HG03103 (cell line): Measurements from ENCODE around the gene LPCAT1.
"Not testable (repeated sequence)": the region's sequence is repeated elsewhere in the genome, so short reads cannot be mapped to it uniquely, and the experiment has no call there.

Source experiments
- ATAC-seq: cut with Tn5 transposase; IDR thresholded peaks from one replicate; pipeline ENCODE4 v1.9.1; 2021; ENCODE audit warnings: low read depth; ENCODE audit not compliant: unreplicated experiment

The LPCAT1 gene

DNA sequence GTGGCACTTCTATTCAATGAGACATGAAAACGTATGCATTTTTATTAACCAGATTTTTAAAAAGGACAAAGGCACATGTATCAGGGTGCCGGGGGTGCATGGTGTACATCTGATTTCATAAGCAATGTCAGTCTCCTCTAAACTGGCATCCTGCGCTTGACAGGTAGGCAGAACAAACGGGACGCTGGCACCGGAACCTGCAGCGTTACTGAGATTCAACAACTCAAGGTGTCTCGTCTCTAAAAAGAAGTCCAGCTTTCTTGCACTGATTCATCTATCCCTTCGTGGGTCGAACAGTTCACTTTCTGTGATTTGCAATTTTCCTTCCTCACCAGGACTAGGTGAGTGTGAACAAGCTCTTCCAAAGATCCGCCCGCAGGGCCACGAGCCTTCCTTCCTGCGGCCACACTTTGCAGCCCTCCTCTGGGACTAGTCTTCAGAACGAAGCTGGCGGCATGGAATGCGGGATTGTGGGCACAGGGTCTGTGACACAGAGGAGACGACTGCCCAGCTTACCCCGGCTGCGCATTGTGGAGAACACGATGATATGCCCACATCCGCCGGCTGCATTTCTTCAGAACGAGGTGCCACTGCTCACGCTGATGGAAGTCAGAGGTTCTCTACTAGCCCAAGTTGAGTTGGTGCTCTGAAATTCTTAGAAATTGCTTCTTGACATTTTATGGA lies 85.7 kb downstream of the LPCAT1 start:
- ATAC-seq = no peak

DNA sequence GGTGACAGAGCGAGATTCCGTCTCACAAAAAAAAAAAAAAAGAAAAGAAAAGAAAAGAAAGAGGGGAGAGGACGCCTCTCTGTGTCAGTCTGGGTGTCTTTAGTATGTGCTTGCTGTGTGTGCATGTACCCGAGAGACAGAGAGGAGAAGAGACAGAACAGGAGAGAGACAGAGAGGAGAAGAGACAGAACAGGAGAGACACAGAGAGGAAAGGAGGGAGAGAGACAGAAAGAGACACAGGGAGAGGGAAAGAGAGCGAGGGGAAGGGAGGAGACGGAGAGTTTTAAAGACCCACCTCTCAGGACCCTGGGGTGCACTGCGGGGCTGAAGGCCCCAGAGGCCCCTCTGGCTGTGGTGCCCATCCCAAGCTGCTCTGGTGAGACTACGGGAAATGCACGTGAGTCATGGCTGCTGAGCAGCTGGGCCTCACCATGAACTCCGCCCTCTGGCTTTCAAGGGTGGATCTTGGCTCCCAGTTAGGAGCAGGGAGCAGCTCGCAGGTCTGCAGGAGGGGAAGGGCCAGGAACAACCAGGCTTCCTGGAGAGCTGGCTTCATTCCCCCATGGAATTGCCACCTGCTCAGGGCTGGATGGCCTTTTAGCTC lies 86.4 kb downstream of the LPCAT1 start:
- no peak for ATAC-seq

DNA sequence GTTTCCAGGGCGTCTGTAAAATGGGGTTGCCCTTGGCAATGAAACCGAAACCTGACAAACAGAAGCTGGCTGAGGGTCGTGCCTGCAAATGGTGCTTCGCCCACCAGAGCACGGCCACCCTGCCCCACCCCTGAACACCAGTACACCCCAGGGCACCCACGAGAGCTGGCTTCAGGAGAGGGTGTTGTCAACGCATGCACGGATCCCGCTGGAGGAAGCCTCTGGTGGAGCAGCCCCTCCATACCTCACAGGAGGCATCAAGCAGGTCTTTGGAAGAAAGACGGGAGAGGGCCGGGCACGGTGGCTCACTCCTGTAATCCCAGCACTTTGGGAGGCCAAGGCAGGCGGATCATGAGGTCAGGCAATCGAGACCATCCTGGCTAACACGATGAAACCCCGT lies 87.1 kb downstream of the LPCAT1 start:
- ATAC-seq = no peak

DNA sequence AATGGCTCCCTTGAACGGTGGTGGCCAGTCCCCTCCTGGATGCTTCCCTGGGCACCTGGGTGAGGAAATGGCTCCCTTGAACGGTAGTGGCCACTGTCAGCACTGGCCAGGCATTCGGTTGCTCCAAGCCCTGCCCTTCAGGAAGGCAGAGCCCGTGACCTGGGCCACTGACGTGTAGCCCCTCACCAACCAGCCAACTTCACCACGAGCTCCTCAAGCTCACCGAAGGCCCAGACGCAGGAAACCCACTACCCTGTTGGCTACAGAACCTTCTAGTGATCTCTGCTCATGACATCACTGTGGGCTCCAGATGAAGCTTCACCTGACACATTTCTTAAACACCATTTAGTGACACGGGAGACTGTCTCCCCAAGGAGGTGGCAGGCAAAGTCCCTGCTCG lies 87.7 kb downstream of the LPCAT1 start:
- ATAC-seq = no peak

DNA sequence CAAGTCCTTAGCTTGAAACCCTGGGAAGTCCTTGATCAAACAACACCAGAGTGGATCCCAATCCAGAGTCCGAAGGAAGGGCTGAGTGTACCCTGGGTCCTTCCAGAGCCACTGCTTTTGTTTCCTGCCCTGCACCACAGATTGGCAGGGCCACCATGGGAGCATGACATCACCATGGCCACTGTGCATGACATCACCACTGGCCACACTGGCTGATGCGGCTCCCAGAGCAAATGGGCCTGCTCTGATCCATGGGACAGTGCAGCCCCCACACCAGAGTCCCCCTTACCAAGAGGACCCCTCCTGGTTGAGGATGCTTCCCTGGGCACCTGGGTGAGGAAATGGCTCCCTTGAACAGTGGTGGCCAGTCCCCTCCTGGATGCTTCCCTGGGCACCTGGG lies 88.4 kb downstream of the LPCAT1 start:
- ATAC-seq = no peak

DNA sequence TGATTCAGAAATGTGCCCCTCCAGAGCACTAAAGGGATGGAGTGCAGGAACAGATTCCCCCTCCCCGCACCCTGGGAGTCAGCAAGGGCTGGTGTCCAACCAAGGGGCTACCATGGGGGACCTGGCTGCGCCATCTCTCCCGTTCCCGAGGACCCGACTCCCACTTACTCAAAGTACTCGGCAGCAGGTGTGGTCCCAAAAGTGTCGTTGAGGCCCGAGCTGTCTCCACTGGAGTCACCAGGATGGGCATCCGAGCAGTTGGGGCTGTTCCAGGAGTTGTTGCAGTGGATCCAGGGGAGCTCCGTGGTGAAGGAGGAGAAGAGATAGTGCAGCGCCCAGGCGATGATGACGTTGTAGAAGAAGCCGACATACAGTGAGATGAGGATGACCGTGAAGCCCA lies 91.5 kb downstream of the LPCAT1 start:
- ATAC-seq = no peak

DNA sequence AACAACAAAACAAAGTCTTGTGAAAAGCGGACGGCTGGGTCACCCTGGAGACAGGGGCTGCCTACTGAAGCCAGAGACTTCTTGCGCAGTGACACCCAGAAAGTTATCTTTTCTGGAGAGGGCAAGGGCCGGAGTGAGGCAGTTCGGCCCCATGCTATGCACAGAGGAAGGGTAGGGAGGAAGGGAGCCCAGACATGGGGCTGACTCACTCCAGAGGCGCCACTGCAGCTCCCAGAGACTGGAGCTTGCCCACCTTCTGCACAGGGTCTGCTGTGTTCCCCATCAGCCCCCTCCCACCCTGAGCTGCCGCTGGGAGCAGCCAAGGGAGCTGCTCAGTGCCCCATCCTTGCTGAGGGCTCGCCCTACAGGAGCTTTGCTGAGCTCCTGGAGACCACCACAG lies 91.9 kb downstream of the LPCAT1 start:
- no peak for ATAC-seq

DNA sequence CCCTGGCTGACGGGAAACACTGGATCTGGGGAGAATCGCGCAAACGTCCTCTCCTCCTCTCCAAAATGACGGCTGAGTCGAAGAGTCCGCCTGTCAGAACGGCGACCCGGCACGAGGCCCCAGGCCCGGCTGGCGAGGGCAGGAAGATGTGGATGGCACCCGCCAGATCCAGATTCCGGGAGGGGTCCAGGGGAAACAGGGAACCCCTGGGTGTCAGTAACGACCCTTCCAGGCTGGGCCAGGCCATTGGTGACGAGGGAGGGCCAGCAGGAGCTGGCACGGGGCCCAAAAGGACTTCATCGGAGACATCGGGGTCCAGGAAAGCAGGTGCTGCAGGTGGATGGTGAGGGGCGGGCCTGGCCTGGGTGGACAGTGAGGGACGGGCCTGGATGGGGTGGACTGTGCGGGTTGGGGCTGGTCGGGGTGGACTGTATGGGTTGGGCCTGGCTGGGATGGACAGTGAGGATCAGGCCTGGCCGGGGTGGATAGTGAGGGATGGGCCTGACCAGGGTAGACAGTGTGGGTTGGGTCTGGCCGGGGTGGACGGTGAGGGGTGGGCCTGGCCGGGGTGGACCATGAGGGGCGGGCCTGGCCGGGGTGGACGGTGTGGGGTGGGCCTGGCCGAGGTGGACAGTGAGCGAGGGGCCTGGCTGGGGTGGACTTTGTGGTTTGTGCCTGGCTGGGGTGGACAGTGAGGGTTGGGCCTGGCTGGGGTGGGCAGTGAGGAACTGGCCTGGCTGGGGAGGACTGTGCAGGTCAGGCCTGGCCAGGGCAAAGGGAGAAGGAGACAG lies 92.5 kb downstream of the LPCAT1 start:
- ATAC-seq = no peak

DNA sequence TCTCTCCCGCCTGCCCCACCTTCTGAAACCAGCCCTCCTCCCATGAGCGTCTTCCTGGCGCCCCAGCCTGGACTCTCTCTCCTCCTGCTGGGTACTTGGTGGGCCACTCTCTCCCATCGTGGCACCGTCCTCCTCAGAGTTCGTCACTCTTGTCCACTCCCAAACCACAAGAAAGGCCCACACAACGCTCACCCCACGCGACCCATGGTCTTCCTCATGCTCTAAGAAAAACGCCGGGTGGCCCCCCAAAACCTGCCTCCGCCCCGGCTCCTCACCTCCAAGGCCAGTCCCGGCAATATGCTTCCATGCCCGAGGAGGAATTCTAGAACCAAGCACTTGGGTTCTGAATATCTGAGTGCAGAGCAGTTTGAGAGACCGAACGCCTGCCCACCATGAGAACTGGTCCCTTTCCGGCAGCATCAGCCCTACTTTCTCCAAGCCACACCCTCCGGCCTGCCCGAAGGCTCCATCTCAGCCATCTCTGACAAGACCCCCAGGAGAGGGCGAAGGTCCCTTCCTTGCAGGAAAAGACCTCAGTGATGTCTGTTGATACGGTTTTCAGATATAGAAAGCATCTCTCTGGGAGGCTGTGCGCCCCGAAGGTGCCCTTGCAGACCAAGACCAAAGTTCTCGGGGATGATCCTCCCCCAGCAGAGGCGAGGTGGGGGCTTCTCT lies 93.5 kb downstream of the LPCAT1 start:
- ATAC-seq = no peak

DNA sequence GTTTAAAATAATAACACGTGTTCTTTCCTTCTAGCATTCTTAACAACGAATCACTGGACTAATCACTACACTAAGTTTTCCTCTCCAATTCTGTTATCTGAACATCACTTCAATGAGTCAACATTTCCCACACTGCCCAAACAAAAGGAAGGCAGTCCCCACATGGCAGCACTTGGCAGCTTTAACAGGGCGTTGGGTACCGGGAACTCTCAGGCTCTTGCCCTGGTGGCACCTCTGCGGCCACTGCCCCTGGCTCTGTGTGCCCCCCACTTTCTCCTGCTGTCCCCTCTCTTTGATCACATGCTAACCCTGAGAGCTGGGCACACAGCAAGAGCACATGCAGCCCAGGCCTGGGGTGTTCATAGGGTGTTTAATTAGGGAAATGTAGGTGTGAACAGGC lies 94.3 kb downstream of the LPCAT1 start:
- ATAC-seq = no peak

DNA sequence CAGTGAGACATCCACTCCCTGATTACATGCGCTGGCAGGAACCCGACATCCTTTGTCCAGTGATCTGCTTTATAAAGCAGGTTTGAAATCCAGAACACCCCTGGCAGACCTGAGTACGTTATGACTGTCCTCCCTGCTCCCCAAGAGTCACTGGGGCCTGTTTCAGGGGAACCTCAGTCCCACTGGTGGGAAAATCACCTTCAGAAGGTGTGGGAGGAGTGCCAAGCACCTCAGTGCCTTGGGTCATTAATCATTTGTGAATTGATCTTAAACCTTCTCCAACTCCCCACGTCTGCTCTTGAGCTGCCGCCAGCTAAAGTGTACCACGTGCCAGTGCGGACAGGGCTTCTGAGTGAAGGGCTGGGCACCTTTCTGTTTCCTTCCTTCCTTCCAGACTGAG lies 94.7 kb downstream of the LPCAT1 start:
- no peak for ATAC-seq

DNA sequence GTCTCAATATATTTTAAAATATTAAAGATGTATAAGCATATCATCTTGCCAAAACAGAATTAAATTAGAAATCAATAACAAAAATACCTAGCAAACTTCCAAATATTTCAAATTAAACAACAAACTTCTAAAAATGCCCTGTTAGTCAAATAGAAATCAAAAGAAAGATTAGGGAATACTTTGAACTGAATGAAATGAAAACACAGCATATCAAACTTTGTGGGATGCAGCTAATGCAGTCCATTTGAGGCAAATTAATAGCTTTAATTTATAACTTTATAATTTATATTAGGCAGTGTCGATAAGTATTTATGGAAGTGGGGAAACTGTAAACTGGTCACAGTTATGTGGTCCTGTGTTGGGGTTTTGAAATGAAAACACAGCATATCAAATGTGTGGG lies 95.7 kb downstream of the LPCAT1 start:
- no peak for ATAC-seq

DNA sequence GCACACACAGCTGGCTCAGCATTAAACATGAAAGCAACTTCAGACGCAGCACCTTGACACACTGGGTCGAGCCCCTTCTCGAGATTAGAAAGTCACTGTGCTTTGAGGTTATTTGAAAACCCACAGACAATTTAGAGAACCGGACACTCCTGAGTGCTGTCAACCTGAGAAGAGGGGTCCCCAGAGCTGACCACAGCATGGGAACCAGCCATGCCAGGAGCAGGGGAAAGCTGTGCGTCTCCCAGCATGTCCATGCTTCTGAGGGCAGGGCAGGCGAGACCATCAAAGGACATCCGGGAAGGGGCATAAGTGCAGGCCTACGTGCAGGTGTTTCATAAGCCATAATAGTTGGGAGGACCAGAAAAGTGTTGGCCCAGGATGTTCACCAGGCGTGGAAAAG lies 99.0 kb downstream of the LPCAT1 start:
- ATAC-seq = no peak

DNA sequence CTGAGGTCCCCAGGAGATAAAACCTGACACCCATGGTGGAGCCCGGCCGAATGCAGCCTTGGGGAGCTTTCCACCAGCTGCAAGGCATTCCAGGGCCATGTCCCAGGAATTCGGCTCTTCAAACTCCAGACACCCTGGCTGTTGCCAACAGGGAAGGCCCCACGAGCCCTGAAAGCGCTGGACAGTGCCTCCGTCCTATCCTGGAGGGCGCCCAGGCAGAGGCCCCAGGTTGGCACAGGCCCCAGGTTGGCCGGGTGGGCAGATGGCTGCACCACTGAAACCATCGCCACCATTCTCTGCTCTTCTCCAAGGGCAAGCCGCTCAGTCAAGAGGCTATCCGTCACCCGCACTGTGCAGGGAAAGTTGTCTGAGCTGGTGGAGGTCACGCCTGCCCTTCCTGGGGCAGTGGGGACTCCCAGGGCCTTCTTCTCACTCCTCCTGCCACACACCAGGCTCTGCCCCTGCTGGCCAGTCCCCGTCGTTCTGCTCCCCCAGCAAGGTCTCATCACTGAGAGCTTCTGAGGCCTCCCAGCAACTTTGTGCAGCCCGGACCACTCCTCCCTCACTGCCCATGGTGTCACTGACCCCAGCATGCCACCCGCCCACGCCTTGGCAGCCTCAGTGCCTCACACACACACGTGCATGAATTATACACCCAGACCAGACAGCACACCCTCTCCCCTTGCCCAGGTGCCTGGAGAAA lies 99.7 kb downstream of the LPCAT1 start:
- ATAC-seq = no peak

DNA sequence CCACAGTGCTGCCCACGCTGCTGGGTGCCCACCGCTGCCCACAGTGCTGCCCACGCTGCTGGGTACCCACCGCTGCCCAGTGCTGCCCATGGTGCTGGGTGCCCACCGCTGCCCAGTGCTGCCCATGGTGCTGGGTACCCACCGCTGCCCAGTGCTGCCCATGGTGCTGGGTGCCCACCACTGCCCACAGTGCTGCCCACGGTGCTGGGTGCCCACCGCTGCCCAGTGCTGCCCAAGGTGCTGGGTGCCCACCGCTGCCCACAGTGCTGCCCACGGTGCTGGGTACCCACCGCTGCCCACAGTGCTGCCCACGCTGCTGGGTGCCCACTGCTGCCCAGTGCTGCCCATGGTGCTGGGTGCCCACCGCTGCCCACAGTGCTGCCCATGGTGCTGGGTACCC lies 101.2 kb downstream of the LPCAT1 start:
- not testable (repeated sequence) for ATAC-seq

DNA sequence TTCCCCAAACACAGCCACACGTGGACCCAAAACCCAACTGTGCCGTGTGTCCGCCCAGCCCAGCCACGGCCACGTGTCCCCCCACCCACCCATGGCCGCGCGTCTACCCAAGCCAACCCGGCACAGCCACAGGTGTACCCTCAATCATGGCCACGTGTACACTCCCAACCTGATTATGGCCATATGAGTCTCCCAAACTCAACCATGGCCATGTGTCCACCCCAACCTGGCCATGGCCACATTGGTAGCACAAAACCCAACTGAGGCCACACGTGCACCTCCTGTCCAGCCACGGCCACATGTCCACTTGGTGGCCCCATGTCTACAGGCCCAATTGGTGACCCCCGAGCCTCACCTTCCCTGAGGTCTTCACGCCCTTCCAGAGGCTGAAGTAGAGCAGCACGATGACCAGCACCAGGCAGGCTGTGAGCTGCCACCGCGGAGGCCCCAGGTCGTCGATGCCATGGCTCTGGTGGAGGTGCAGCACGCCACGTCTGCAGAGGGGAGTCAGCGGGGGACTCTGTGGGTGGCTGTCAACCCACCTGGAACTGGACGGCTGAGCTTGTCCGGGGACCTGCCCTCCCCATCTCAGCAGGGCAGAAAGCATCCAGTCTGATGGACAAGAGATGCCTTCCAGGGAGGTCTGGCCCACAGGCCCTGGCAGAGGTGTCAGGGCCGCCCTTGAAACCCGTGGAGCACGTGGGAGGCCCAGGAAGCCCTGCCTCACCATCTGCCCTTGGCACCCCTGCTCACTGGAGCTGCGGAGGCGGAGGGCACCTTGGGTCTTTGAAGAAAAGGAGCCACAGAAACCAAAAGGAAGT lies 102.0 kb downstream of the LPCAT1 start:
- no peak for ATAC-seq

DNA sequence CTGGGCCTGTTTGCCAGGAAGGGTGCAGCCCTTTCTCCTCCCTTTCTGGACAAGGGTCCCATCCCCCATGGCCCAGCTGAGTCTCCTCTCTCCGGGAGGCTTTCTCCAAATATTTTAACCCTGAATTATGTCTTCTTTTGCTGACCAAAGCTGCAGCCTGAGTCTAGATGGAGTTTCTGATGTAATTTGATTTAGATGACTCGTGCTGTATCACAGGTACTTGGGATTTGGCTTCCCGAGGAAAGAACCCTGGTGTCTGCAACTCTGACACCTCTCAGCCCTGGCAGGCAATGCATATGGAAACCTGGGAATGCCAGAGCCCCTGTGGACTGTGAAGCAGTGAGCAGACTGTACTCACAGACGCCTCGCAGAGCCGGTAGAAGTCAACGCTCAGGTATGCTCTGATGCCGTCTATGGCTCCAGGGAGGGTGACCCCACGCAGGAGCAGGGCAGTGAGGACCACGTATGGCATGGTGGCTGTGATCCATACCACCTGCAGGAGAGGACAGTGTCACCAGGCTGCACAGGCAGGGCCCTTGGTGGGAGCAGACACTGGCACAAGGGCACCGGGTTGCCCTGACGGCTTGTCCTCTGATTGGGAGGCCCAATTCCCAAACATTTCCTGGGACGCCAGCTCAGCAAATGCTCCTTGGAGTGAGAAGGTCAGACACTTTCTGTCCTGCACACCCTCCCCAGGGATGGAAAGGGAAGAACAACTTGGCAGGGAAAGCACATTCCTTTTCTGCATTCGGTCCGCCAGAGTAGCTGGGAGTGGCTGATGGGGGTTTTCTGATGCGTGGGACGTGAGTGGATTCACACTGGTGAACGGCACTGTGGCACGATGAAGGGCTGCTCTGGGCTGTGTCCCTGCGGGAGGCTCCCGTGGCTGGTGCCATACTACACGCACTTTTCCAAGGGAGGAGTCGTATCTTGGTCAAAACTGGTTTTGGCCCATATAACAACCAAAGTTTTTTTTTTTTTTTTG lies 103.3 kb downstream of the LPCAT1 start:
- no peak for ATAC-seq

DNA sequence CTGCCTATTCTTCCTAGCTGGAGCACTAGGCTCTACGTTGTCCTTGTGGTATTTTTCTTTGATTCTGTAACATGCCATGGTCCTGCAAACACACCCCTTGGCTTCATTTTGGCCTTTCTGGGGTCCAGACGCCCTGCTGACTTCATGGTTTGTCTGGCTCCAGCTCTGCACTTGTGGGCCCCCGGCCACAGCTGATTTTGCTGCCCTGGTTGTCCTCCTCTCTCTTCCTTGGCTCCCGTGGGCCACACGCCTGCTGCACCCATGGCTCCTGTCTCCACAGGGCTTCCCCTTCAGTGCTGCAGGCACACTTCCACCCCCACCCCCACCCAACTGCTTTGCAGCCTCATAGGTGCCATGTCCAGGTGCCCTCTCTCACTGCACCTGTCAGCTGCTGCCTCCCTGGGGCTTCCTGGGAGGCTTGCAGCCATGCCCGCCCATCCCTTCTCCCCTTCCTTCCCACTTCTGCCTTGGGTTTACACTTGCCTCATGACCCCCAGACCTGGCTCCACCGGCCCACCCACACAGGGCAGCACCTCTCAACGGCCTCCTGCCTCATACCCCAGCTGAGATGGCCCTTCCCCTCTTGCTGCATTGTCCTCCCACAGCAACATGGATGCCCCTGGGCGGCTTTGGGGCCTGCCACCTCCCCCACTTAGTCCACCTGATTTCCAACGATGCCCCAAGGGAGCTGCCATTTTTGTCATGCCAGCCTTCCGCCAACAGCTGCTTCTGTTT lies 104.1 kb downstream of the LPCAT1 start:
- no peak for ATAC-seq
